Muscle of back (tissue), 11 donors: ENCODE data around the gene FXYD5. TPM values are rescaled to one million over a fixed set of nuclear protein-coding genes. Genes with fewer than 3 reads are reported as not detected.
"Not testable (repeated sequence)": the region's sequence is repeated elsewhere in the genome, so short reads cannot be mapped to it uniquely, and the experiment has no call there.

Experiments used
- DNase-seq, 3 donors: peaks; one replicate each; pipeline versions ENCODE4 v3.0.0 to v3.0.0-alpha.2; 2013
- polyA plus RNA-seq, 10 donors: library from polyadenylated mRNA; unstranded; fragments of 120-200 nt; gene quantifications; one replicate each; pipeline ENCODE4 v1.2.1, GENCODE V29; 2013; ENCODE audit not compliant: insufficient read length in 10 of 10

FXYD5 gene
- polyA plus RNA-seq, 10 donors: 16.8 to 41.1 (median 22.9) TPM

DNA sequence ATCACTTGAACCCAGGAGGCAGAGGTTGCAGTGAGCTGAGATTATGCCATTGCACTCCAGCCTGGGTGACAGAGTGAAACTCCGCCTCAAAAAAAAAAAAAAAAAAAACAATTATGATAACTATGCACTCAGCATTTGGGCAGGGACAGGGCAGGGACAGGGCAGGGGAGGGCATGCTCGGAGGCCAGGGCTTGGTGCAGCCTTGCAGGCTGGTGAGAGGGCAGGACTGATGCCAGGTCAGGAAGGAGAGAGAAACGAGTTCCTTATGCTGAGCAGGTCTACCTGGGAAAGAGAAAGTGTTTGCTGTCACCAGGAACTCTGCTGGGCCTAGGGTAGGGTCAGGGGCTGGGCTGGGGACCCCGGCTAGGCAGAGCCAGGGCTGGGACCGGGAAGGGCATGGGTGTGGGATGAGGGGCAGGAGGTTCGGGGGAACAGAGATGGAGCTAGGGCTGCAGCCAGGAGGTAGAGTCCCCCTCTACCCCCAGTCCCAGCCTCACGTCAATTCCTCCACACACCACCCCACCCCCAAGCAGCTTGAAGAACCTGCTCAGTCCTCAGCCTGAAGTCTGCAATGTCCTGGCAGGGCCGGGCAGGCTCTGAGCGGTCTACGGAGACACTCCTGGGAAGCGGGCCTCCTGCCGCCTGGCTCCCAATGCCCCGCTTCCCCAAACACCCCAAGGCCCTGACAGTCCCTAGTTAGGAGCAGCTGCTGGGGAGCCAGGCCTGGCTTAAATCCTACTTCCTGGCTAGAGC lies 36.1 kb upstream of the FXYD5 start:
- DNase-seq: no peak

- no peak for DNase-seq
These were observed 35.4 kb upstream of the FXYD5 start for GRCh38 chr19:35119091-35119490.

DNA sequence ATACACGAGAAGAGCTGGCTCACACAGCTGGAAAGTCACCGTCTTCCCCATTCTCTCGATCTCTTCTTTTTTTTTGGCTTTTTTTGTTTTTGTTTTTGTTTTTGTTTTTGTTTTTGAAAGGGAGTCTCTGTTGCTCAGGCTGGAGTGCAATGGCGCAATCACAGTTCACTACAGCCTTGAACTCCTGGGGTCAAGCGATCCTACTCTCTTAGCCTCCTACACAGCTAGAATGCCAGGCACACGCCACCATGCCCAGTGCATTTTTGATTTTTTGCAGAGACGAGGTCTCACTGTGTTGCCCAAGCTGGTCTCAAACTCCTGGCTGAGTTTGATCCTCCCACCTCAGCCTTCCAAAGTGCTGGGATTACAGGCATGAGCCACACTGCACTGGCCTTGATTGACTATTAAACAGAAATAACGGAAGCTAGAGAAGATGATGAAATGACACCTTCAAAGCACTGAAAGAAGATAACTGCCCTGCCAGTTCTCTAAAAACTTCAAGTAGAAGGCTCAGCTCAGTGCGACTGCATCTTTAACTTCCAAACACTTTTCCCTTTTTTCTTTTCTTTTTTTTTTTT lies 34.9 kb upstream of the FXYD5 start:
- no peak for DNase-seq

GRCh38 chr19:35120492-35120891 lies 34.0 kb upstream of the FXYD5 start:
- peak in 1 of 3 donors; percentile 44 for DNase-seq

- no peak for DNase-seq
These were observed 33.6 kb upstream of the FXYD5 start for GRCh38 chr19:35120898-35121297.

- DNase-seq: no peak
These were observed 31.6 kb upstream of the FXYD5 start for GRCh38 chr19:35122687-35123551.

DNA sequence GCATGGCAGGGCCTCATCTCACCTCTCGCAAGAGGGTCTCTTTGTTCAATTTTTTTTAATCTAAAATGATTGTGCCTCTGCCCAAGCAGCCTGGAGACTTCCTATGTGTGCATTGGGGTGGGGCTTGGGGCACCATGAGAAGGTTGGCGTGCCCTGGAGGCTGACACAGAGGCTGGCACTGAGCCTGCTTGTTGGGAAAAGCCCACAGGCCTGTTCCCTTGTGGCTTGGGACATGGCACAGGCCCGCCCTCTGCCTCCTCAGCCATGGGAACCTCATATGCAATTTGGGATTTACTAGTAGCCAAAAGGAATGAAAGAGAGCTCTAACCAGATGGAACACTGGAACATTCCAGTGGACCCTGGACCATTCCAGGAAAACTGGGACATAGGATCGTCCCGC lies 31.0 kb upstream of the FXYD5 start:
- peak in 1 of 3 donors; percentile 41 for DNase-seq

DNA sequence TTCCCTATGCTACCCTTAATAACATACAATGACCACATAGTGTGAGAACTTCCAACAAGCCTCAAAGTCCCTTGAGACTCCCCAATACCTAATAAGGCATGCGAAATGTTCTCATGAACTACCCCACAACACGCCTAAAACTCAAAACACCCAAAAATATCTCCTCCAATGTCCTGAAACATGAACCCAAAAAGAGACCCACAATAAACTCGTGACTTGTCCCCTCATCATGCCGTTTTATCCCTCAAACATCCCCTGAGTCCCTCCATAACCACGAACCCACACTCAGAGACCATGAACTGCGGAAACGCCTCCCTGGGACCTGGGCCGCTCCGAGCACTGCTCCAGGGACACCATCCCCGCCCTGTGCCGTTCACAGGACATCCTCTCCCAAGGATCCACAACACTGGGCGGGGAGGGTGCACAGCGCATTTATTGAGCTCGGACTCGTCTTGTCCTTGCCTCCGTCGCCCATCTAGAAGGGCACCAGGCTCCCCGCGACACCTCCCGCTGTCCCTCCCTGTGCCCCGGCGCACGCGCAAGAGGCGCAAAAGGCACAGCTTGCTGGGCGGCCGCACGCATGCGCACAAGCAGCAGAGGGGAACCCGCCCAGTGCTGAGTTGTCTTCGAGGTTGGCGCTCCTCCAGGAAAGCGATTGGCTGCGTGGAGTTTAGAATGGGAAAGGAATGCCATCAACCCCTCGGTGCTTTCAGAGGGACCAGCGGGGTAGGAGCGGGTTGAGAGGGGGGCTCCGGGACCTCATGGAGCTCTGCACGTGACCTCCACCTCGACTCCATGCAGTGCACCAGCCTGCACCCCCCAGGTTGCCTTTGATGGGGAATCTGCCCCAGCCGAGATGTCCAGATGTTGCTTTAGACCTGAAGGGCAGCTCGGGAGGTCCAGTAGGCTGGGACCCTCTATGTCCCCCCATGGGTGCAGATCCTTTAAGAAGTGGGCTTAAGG lies 30.2 kb upstream of the FXYD5 start:
- DNase-seq: peak; percentile 95 to 98 (median 97)

DNA sequence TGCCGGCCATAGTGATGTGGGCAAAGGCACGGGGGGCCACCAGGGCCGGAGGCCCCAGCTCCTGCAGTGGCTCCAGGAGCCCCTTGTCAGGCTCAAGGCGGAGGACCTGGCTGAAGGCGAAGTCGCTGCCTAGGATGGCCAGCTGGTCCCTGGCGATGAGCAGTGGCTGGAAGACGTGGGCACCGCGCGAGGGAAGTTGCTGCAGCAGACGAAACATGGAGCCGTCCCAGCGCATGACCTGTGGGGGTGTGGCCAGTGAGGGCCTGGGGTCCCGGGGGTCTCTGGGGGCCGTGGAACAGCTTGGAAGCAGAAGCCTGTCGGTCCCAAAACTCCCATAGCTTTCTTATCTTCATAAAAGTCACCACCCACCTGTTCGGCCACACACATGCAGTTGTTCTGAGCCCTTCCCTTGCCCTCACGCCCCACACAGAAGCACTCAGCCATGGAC lies 29.2 kb upstream of the FXYD5 start:
- no peak for DNase-seq

DNA sequence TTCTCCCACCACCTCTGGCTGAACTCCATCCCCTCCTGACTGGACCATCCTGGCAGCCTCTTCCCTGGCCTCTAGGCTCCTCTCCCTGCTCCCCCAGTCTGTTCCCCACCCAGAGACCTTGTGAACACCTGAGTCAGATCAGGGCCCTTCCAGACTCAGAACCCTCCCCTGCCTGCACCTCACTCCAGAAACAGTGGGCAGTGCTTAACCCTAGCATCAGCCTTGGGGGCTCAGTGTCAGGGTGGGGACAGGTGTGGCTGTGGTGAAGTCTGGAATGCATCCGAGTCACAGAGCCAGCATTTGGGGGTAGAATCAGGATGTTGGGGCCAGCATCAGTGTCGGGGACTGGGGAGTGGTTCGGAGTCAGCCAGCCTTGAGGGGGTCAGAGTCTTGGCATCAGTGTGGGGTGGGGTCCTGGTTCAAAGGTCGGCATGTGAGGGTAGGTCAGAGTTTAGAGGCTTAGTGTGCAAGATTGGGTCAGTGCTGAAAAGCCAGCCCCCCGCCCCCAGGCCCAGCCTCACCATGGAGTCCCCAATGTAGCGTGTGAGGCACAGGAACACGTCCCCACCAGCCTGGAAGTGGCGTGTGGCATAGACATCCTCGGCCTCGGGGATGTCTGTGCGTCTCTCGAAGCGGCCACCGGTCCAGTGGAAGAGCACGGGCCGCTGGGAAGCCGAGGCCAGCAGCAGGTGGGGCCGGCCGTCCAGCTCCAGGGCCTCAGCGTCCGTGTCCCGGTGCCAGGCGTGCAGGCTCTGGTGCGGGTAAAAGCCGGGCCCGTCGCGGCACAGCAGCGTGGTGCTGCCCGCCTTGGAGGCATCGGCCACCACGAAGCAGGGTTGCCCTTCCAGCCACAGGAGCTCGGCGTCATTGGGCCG lies 28.5 kb upstream of the FXYD5 start:
- no peak for DNase-seq

DNA sequence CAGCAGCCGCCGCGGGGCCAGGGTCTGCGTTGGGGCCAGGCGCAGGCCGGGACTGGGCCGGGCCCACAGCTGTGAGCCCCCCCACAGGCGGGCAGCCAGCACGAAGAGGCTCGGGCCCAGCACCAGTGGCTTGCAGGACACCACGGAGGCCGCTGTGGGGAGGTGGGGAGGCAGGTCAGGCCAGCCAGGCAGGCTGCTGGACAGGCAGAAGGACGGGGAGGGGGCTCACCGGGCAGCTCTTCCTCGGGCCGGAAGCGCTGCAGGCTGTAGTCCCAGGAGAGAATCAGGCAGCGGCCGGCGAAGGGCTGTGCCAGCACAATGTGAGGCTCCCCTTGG lies 27.9 kb upstream of the FXYD5 start:
- DNase-seq: peak in 1 of 3 donors; percentile 75

GRCh38 chr19:35127871-35128270 lies 26.7 kb upstream of the FXYD5 start:
- no peak for DNase-seq

DNA sequence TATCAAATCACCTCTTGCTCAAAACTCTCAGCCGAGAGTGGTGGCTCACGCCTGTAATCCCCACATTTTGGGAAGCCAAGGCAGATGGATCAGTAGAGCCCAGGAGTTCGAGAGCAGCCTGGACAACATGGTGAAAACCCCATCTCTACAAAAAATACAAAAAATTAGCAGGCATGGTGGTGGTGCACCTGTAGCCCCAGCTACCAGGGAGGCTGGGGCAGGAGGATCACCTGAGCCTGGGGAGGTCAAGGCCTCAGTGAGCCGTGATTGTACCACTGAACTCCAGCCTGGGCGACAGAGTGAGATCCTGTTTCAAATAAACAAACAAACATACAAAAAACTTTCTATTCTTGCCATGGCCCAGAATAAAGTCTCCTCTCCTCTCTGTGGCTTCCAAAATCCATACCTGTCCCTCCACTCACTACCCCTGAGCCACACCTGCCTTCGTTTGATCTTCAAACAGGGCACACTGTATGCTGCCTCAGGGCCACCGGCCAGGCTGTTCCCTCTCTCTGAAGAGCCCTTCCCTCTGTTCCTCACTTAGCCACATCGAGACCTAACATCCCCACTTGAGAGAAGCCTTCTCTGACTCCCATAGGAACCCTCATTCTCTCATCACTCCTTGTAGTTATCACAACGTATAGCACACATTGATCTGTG lies 26.0 kb upstream of the FXYD5 start:
- DNase-seq: no peak

GRCh38 chr19:35129724-35130274 lies 24.7 kb upstream of the FXYD5 start:
- DNase-seq: not testable (repeated sequence)

- no peak for DNase-seq
These were observed 23.5 kb upstream of the FXYD5 start for GRCh38 chr19:35130761-35131720.

GRCh38 chr19:35132254-35132653 lies 22.3 kb upstream of the FXYD5 start:
- DNase-seq: no peak

- DNase-seq: no peak
These were observed 20.7 kb upstream of the FXYD5 start for GRCh38 chr19:35133826-35134225.

- peak in 1 of 3 donors; percentile 67 for DNase-seq
These were observed 19.8 kb upstream of the FXYD5 start, which contains the start of gene LGI4 for GRCh38 chr19:35134601-35135242. Gene LGI4, minus strand, starts transcription at chr19:35135059. Its CDS starts 379 bp downstream, at chr19:35134680.
